HepG2 (cell line): Measurements from ENCODE around the gene ARHGEF39. TPM values are rescaled to one million over a fixed set of nuclear protein-coding genes. Genes with fewer than 3 reads are reported as not detected.
A peak's percentile ranks its signal among the peaks of the same experiment; 100 is the strongest.

Experiments used
- ATAC-seq: fragments of 200-7000 bp; cut with Tn5 transposase; 3 replicates; pipeline ENCODE4 v1.9.1; 2020; ENCODE audit warnings: mild to moderate bottlenecking, moderate library complexity
- BruUV-seq: library from RNA; stranded (reverse); fragments of 400-500 nt; replicated peaks from 2 replicates; lab custom pipeline; 2021; lab: Mats Ljungman, UMichigan
- CTCF ChIA-PET: fragments of 300-600 bp; formaldehyde crosslinking; extraction: SDS; loops from one replicate; lab custom pipeline; 2021; ENCODE audit warnings: low total read pairs, inconsistent platforms, low intra/inter-chr PET ratio; lab: Yijun Ruan, JAX
- POLR2A ChIA-PET: fragments of 350-600 bp; sonication (Branson Sonifier 250); formaldehyde crosslinking; loops from one replicate; lab custom pipeline; 2020; ENCODE audit warnings: antibody characterized with exemption, inconsistent platforms; lab: Yijun Ruan, JAX
- DNase-seq: peaks from one replicate; pipeline ENCODE4 v3.0.0-alpha.2; 2015; ENCODE audit warnings: low spot score
- FAIRE-seq: peaks from 3 replicates; lab custom pipeline; 2011; peaks lifted over from hg19 to GRCh38; lab: Jason Lieb, UNC
- H2AFZ ChIP-seq: one replicate; pipeline ENCODE4 v1.6.1; 2011; ENCODE audit warnings: low read length, inconsistent platforms
- H3K27ac ChIP-seq: fragments of 300-600 bp; 3 replicates; pipeline ENCODE4 v1.8.0; 2011; ENCODE audit warnings: mixed run types, mild to moderate bottlenecking, mixed read lengths, low read length, inconsistent platforms; ENCODE audit not compliant: insufficient read depth; ENCODE audit errors: extremely low read length
- H3K27me3 ChIP-seq, 2 experiments: fragments of 200-600 bp in 1 of 2; 2 replicates in 1 of 2; 3 replicates in 1 of 2; pipeline versions ENCODE4 v1.6.0 to v1.8.0; 2011; ENCODE audit warnings: low read length in 2 of 2, mild to moderate bottlenecking in 2 of 2, moderate library complexity in 2 of 2, inconsistent platforms in 1 of 2; ENCODE audit not compliant: insufficient read depth in 2 of 2, control insufficient read depth in 1 of 2
- H3K36me3 ChIP-seq, 2 experiments: fragments of 200-600 bp in 1 of 2; replicated peaks in 1 of 2; 2 replicates in 1 of 2; 3 replicates in 1 of 2; pipeline versions ENCODE4 v1.5.1 to v1.8.0; 2011; ENCODE audit warnings: low read length in 2 of 2, inconsistent platforms in 1 of 2; ENCODE audit not compliant: insufficient read depth in 2 of 2, control insufficient read depth in 1 of 2
- H3K4me1 ChIP-seq: 2 replicates; pipeline ENCODE4 v1.5.1; 2012; ENCODE audit warnings: low read length, inconsistent platforms; ENCODE audit not compliant: insufficient read depth
- H3K4me2 ChIP-seq: 2 replicates; pipeline ENCODE4 v1.6.0; 2011; ENCODE audit warnings: low read depth, low read length, inconsistent platforms
- H3K4me3 ChIP-seq, 3 experiments: fragments of 200-600 bp in 1 of 3; sonication (generic), shearing (Covaris generic) in 1 of 3; replicated peaks in 1 of 3; 2 replicates each; pipeline ENCODE4 v1.5.1; 2011 to 2016; ENCODE audit warnings: low read length in 3 of 3, inconsistent platforms in 2 of 3, low read depth in 2 of 3, mild to moderate bottlenecking in 2 of 3, control low read depth in 1 of 3, mixed read lengths in 1 of 3; ENCODE audit not compliant: insufficient read depth in 1 of 3
- H3K79me2 ChIP-seq: one replicate; pipeline ENCODE4 v1.6.1; 2011; ENCODE audit warnings: low read length, inconsistent platforms; ENCODE audit not compliant: insufficient read depth
- H3K9ac ChIP-seq: 2 replicates; pipeline ENCODE4 v1.6.0; 2011; ENCODE audit warnings: mild to moderate bottlenecking, low read depth, low read length, inconsistent platforms; ENCODE audit not compliant: insufficient read depth
- H3K9me3 ChIP-seq: 2 replicates; pipeline ENCODE4 v1.5.1; 2012; ENCODE audit warnings: mild to moderate bottlenecking, low read length
- H4K20me1 ChIP-seq: 2 replicates; pipeline ENCODE4 v1.6.0; 2011; ENCODE audit warnings: inconsistent platforms, mild to moderate bottlenecking, low read length, moderate library complexity; ENCODE audit not compliant: insufficient read depth
- AHR ChIP-seq: IDR thresholded peaks from 2 replicates; pipeline ENCODE4 v1.6.1; 2018; ENCODE audit warnings: missing genetic modification reagents, missing compliant biosample characterization
- KDM6A ChIP-seq: IDR thresholded peaks from 2 replicates; pipeline ENCODE4 v1.6.1; 2016; ENCODE audit warnings: low read depth
- KMT2B ChIP-seq: IDR thresholded peaks from 2 replicates; pipeline ENCODE4 v1.6.1; 2016; ENCODE audit warnings: missing genetic modification reagents, missing compliant biosample characterization
- MBNL3 ChIP-seq: fragments of 250-450 bp; sonication (Bioruptor Pico); conservative IDR thresholded peaks from 2 replicates; pipeline ENCODE4 v1.8.0; 2022; ENCODE audit warnings: mild to moderate bottlenecking, inconsistent platforms
- PITX1 ChIP-seq: sonication (generic); formaldehyde crosslinking; IDR thresholded peaks from 2 replicates; pipeline ENCODE4 v1.5.1; 2020; ENCODE audit warnings: mild to moderate bottlenecking, missing genetic modification reagents
- RXRA ChIP-seq: sonication (generic); formaldehyde crosslinking; IDR thresholded peaks from 2 replicates; pipeline ENCODE4 v1.5.1; 2020; ENCODE audit warnings: missing genetic modification reagents
- SRF ChIP-seq: IDR thresholded peaks from 2 replicates; pipeline ENCODE4 v1.6.1; 2011; ENCODE audit warnings: mild to moderate bottlenecking, low read depth, low read length, moderate library complexity
- THAP9 ChIP-seq: sonication (generic); formaldehyde crosslinking; IDR thresholded peaks from 2 replicates; pipeline ENCODE4; 2020; ENCODE audit warnings: missing genetic modification reagents, mild to moderate bottlenecking, borderline replicate concordance
- ZNF263 ChIP-seq: sonication (generic); formaldehyde crosslinking; IDR thresholded peaks from 2 replicates; pipeline ENCODE4 v1.4.0; 2020; ENCODE audit warnings: missing genetic modification reagents
- ZNF337 ChIP-seq: sonication (generic); formaldehyde crosslinking; IDR thresholded peaks from 2 replicates; pipeline ENCODE4 v1.5.1; 2020; ENCODE audit warnings: missing genetic modification reagents, low read depth, mild to moderate bottlenecking, borderline replicate concordance
- ZNF441 ChIP-seq: sonication (generic); formaldehyde crosslinking; IDR thresholded peaks from 2 replicates; pipeline ENCODE4 v1.7.0; 2021; ENCODE audit warnings: missing genetic modification reagents, borderline replicate concordance
- ZNF580 ChIP-seq: IDR thresholded peaks from 2 replicates; pipeline ENCODE4 v1.6.1; 2016; ENCODE audit warnings: low read depth, borderline replicate concordance
- ZNF687 ChIP-seq: sonication (generic); formaldehyde crosslinking; IDR thresholded peaks from 2 replicates; pipeline ENCODE4 v1.5.1; 2020; ENCODE audit warnings: mild to moderate bottlenecking, missing genetic modification reagents, moderate library complexity
- ZNF709 ChIP-seq: sonication (generic); formaldehyde crosslinking; IDR thresholded peaks from 2 replicates; pipeline ENCODE4 v1.5.0; 2020; ENCODE audit warnings: mild to moderate bottlenecking, missing genetic modification reagents
- WGBS: methylation state at CpG from one replicate; pipeline ENCODE4 v1.1.6; 2017; ENCODE audit warnings: low lambda C conversion rate; 5-methylcytosine and 5-hydroxymethylcytosine counted together
- in situ Hi-C: cut with HindIII; loops from 2 replicates; pipeline ENCODE4 v1.10.0; 2017; ENCODE audit warnings: low pct_unique_long_range_greater_than_20kb; ENCODE audit not compliant: extremely low pct_ligation_motif_present
- intact Hi-C: fragments of 100-400 bp; cut with micrococcal nuclease; formaldehyde crosslinking; loops from one replicate; pipeline ENCODE4 v1.10.0; 2022; ENCODE audit not compliant: unreplicated experiment
- polyA plus RNA-seq, 8 experiments: library from polyadenylated mRNA; depleted of rRNA in 3 of 8; stranded (reverse) in 7 of 8; unstranded in 1 of 8; fragments of >200 nt; fragmentation: Illumina TruSeq in 4 of 8; extraction: Trizol in 4 of 8; gene quantifications; 2 replicates each; pipeline versions ENCODE4 v1.2.1 to v1.2.3, GENCODE V29; 2011 to 2016; ENCODE audit warnings: low read depth in 4 of 8, missing spikeins in 1 of 8, mixed read lengths in 1 of 8; ENCODE audit not compliant: insufficient read depth in 1 of 8
- total RNA-seq, 5 experiments: library from RNA; depleted of rRNA; stranded (reverse); fragments of >200 nt; fragmentation: Illumina TruSeq; extraction: Trizol; gene quantifications; 2 replicates each; pipeline ENCODE4 v1.2.3, GENCODE V29; 2016; ENCODE audit warnings: low read depth in 1 of 5

The ARHGEF39 gene
- total and polyA plus RNA-seq, 2 of the 13 experiments (the other 11 are each of a cell fraction or from before 2014, with no cell fraction given) = 11.2 to 12.3 TPM

GRCh38 chr9:35674025-35674361 lies 9.0 kb upstream of the ARHGEF39 start:
- ChIA-PET CTCF (no interaction called here), POLR2A (interaction anchor here (0.8 to 1.5 kb wide), 4 partner anchors 9 to 23 kb away, joined by 3 to 6 read pairs (median 4); partner anchors contain the start of gene ARHGEF39)
- in situ Hi-C loops = no loop called here
- no peaks in the 10 kb centered on the region for H3K36me3 ChIP-seq
- H3K9me3 ChIP-seq = no peaks in the 10 kb centered on the region
- H2AFZ ChIP-seq = no peak overlapping the region
- peaks cover 61% of the 10 kb centered on the region for H3K4me1 ChIP-seq
- peak overlapping the region; percentile 85 for H3K4me2 ChIP-seq
- DNase-seq = no peak
- WGBS = 18% methylated on average over 2 of the region's 3 CpGs
- peak overlapping the region; percentile 40 for H3K9ac ChIP-seq
- no peaks in the 10 kb centered on the region for H4K20me1 ChIP-seq
- H3K27me3 ChIP-seq = no peaks in the 10 kb centered on the region
- no peak for FAIRE-seq
- no peak for ATAC-seq
- intact Hi-C loops = no loop called here
- no TSS peak for BruUV-seq
- H3K4me3 ChIP-seq = peak overlapping the region; percentile 27 to 73 (median 57); a peak in 5 of 6 replicates
- no peak for TF ChIP-seq RXRA (CRISPR knock-in tag)
- no peak for TF ChIP-seq AHR (CRISPR knock-in tag)
- TF ChIP-seq SRF = no peak
- no peak for TF ChIP-seq ZNF441 (CRISPR knock-in tag)
- TF ChIP-seq PITX1 = 0 out of 2 replicates have a peak, but pooled peaks have one; percentile 3
- peak; percentile 38; the same call in 1 of the 2 replicates for TF ChIP-seq ZNF709
- TF ChIP-seq KMT2B (CRISPR knock-in tag) = no peak
- no peak for TF ChIP-seq MBNL3 (CRISPR knock-in tag)
- TF ChIP-seq ZNF337 (CRISPR knock-in tag) = peak; percentile 67; the same call in 1 of the 2 replicates
- no peak for TF ChIP-seq KDM6A (CRISPR knock-in tag)
- 0 out of 2 replicates have a peak, but pooled peaks have one; percentile 6 for TF ChIP-seq THAP9
- TF ChIP-seq ZNF263 (CRISPR knock-in tag) = peak; percentile 84
- TF ChIP-seq ZNF687 (CRISPR knock-in tag) = peak; percentile 36
- TF ChIP-seq ZNF580 = no peak
- H3K79me2 ChIP-seq = no peaks in the 10 kb centered on the region
- H3K27ac ChIP-seq = no peak overlapping the region
